Measurements from ENCODE around the gene CA5A. TPM values are rescaled to one million over a fixed set of nuclear protein-coding genes. Genes with fewer than 3 reads are reported as not detected.

The CA5A gene
- total and polyA plus RNA-seq, 2 of the 13 experiments (the other 11 are each of a cell fraction or from before 2014, with no cell fraction given) = 66.8 to 106 TPM

DNA sequence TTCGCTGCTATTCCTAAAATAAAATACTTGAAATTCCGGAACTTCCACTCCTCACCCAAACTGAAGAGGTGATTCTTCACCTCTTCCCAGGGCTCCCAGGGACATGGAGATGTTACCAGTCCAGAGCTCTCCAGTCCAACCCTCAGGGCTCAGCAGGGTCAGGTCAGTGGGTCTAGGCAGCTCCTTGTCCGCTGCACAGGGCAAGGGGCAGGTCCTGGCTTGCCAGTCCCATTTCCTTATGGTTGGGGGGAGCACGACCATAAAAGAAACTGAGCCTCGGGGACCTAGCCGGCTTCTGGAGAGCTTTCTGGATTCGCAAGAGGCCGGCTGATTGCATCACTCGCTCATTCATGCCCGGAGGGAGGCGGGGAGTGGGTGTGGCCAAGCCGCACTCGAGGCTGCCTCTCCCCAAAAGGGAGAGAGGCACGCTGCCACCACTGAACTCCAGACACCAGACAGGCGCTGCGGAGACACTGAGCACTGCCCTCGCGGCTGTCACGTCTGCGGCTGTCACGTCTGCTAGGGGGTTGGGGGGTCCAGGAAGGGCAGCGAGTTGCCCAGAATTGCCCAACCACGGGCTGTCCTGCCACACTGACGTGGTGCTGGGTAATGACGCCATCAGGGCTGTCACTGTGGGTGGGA, 82.8 kb downstream of the CA5A start (continued):
- peak; percentile 45; the same call in 1 of the 2 replicates for TF ChIP-seq ZNF329 (CRISPR knock-in tag; IDR thresholded peaks at IDR 0.05; ENCODE audit: low read depth)
- peak; percentile 66 for TF ChIP-seq FOXK1 (CRISPR knock-in tag; IDR thresholded peaks at IDR 0.05; ENCODE audit: borderline replicate concordance, low read depth)
- TF ChIP-seq, protein P1, sequence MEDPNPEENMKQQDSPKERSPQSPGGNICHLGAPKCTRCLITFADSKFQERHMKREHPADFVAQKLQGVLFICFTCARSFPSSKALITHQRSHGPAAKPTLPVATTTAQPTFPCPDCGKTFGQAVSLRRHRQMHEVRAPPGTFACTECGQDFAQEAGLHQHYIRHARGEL (CRISPR knock-in tag; IDR thresholded peaks at IDR 0.05) = no peak
- TF ChIP-seq ZNF12 (CRISPR knock-in tag; IDR thresholded peaks at IDR 0.05) = peak; percentile 47; the same call in 1 of the 2 replicates
- TF ChIP-seq, protein P2, sequence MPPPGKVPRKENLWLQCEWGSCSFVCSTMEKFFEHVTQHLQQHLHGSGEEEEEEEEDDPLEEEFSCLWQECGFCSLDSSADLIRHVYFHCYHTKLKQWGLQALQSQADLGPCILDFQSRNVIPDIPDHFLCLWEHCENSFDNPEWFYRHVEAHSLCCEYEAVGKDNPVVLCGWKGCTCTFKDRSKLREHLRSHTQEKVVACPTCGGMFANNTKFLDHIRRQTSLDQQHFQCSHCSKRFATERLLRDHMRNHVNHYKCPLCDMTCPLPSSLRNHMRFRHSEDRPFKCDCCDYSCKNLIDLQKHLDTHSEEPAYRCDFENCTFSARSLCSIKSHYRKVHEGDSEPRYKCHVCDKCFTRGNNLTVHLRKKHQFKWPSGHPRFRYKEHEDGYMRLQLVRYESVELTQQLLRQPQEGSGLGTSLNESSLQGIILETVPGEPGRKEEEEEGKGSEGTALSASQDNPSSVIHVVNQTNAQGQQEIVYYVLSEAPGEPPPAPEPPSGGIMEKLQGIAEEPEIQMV (CRISPR knock-in tag; IDR thresholded peaks at IDR 0.05; ENCODE audit: low read depth) = no peak
- TF ChIP-seq, protein P3, sequence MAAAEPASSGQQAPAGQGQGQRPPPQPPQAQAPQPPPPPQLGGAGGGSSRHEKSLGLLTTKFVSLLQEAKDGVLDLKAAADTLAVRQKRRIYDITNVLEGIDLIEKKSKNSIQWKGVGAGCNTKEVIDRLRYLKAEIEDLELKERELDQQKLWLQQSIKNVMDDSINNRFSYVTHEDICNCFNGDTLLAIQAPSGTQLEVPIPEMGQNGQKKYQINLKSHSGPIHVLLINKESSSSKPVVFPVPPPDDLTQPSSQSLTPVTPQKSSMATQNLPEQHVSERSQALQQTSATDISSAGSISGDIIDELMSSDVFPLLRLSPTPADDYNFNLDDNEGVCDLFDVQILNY (CRISPR knock-in tag; conservative IDR thresholded peaks at IDR 0.05) = no peak
- TF ChIP-seq NFIC (IDR thresholded peaks at IDR 0.05; ENCODE audit: low read length) = no peak
- peak; percentile 30; the same call in 1 of the 2 replicates for TF ChIP-seq HOXD1 (CRISPR knock-in tag; IDR thresholded peaks at IDR 0.05)
- peak; percentile 72 for TF ChIP-seq ZNF768 (CRISPR knock-in tag; IDR thresholded peaks at IDR 0.05)
- peak; percentile 83; the same call in 1 of the 2 replicates for TF ChIP-seq ZNF619 (CRISPR knock-in tag; IDR thresholded peaks at IDR 0.05)
- peak; percentile 75 for TF ChIP-seq HDAC2 (CRISPR knock-in tag; IDR thresholded peaks at IDR 0.05)
- 0 out of 2 replicates have a peak, but pooled peaks have one; percentile 83 for TF ChIP-seq SPEN (CRISPR knock-in tag; IDR thresholded peaks at IDR 0.05; ENCODE audit: low read depth)
- peak; percentile 41 for TF ChIP-seq AGO1 (IDR thresholded peaks at IDR 0.05; ENCODE audit: low read depth, low read length, poor library complexity, severe bottlenecking)
- TF ChIP-seq, protein P4, sequence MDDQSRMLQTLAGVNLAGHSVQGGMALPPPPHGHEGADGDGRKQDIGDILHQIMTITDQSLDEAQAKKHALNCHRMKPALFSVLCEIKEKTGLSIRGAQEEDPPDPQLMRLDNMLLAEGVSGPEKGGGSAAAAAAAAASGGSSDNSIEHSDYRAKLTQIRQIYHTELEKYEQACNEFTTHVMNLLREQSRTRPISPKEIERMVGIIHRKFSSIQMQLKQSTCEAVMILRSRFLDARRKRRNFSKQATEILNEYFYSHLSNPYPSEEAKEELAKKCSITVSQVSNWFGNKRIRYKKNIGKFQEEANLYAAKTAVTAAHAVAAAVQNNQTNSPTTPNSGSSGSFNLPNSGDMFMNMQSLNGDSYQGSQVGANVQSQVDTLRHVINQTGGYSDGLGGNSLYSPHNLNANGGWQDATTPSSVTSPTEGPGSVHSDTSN (CRISPR knock-in tag; IDR thresholded peaks at IDR 0.05; ENCODE audit: borderline replicate concordance) = 0 out of 2 replicates have a peak, but pooled peaks have one; percentile 40
- TF ChIP-seq ZNF724P (CRISPR knock-in tag; IDR thresholded peaks at IDR 0.05; ENCODE audit: borderline replicate concordance) = 0 out of 2 replicates have a peak, but pooled peaks have one; percentile 58
- TF ChIP-seq, protein P5, sequence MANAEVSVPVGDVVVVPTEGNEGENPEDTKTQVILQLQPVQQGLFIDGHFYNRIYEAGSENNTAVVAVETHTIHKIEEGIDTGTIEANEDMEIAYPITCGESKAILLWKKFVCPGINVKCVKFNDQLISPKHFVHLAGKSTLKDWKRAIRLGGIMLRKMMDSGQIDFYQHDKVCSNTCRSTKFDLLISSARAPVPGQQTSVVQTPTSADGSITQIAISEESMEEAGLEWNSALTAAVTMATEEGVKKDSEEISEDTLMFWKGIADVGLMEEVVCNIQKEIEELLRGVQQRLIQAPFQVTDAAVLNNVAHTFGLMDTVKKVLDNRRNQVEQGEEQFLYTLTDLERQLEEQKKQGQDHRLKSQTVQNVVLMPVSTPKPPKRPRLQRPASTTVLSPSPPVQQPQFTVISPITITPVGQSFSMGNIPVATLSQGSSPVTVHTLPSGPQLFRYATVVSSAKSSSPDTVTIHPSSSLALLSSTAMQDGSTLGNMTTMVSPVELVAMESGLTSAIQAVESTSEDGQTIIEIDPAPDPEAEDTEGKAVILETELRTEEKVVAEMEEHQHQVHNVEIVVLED (CRISPR knock-in tag; IDR thresholded peaks at IDR 0.05; ENCODE audit: borderline replicate concordance) = no peak; the same call in 1 of the 2 replicates
- TF ChIP-seq ZNF136 (CRISPR knock-in tag; IDR thresholded peaks at IDR 0.05; ENCODE audit: low read depth) = no peak
- TF ChIP-seq, protein P6, sequence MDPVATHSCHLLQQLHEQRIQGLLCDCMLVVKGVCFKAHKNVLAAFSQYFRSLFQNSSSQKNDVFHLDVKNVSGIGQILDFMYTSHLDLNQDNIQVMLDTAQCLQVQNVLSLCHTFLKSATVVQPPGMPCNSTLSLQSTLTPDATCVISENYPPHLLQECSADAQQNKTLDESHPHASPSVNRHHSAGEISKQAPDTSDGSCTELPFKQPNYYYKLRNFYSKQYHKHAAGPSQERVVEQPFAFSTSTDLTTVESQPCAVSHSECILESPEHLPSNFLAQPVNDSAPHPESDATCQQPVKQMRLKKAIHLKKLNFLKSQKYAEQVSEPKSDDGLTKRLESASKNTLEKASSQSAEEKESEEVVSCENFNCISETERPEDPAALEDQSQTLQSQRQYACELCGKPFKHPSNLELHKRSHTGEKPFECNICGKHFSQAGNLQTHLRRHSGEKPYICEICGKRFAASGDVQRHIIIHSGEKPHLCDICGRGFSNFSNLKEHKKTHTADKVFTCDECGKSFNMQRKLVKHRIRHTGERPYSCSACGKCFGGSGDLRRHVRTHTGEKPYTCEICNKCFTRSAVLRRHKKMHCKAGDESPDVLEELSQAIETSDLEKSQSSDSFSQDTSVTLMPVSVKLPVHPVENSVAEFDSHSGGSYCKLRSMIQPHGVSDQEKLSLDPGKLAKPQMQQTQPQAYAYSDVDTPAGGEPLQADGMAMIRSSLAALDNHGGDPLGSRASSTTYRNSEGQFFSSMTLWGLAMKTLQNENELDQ (CRISPR knock-in tag; IDR thresholded peaks at IDR 0.05; ENCODE audit: borderline replicate concordance) = no peak; the same call in 1 of the 2 replicates
